ENCODE results near the gene MUC6. TPM values are rescaled to one million over a fixed set of nuclear protein-coding genes. Genes with fewer than 3 reads are reported as not detected.

The MUC6 gene
- total RNA-seq, 1 donor = not detected

DNA sequence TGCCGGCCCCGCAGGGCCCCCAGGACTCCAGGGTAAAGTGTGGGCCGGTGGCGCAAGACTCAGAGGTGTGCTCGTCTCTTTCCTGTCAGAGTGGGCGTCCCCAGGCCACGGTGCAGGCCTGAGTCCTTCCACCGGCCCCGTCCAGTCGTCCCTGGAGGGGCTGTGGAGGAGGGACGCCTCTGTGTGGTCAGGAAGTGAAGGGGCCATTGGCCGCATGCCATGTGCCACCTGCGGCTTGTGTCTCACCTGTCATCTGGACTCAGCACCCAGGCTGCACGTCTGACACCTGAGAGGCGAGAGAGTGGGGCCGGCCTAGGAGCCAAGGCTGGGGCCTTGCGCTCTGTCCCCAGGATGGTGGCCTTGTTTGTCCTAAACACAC lies 25.2 kb downstream of the MUC6 start:
- no peak for TF ChIP-seq CTCF (IDR thresholded peaks at IDR 0.05; ENCODE audit: insufficient read depth, low read length)

DNA sequence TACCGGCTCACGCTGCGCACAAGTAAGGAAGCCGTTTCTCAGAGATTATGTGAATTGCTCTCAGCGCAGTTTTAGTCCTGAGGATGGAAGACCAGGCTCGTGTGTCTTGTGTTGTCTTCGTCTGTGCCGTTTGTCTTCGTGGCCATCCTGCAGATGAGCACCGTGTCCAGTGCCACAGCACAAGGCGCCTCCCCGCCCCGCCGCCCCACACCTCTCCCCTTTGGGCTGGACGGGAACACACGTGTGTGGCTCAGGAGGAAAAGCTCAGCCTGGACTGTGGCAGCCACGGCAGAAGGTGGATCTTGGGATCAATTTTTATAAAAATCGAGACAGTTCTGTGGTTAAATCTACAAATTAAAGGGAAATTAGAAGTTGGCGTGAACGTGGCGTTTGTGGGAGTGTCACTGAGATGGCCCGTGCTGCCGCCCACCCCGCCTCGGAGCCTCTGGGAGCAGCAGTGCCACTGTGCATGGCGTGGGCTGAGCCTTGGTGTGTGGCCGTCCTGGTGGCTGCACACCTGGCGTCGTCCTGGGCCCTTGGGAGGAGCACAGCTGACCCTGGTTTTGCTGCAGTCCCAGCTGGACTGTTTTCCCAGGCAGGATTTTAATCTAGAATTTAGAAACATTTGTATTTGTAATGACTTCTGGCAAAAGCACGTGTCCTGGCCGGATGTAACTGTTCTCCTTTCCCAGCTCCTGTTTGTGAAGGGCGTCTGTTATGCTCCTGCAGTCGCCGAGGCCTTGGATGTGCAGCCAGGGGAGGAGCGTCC lies 25.8 kb downstream of the MUC6 start:
- TF ChIP-seq CTCF (IDR thresholded peaks at IDR 0.05; ENCODE audit: insufficient read depth, low read length) = no peak
- no peak for DNase-seq (ENCODE audit: low read depth)
- no peak overlapping the region for H3K4me3 ChIP-seq (ENCODE audit: low read depth, low read length)

More for the DNA sequence above, 25.2 kb downstream of the MUC6 start:
- H3K4me3 ChIP-seq (ENCODE audit: low read depth, low read length) = no peak overlapping the region
- no peak for DNase-seq (ENCODE audit: low read depth)

DNA sequence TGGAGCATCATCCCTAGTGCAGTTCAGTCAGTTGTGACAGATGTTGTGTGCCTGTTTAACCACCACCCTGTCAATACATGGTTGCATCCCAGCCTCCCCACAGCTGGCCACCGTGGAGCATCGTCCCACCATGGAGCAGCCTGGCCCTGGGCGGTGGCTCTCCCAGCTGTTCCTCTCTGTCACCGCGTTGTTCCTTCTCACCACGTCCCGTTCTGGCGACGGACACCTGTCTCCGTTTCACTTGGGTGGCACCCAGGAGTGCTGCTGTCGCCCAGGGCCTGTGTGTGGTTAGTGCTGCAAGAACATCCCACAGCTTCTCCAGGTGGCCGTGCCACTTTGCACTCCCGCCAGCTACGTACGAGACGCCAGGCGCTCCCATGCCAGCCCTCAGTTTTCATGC lies 26.5 kb downstream of the MUC6 start:
- no peak for DNase-seq (ENCODE audit: low read depth)
- no peak for TF ChIP-seq CTCF (IDR thresholded peaks at IDR 0.05; ENCODE audit: insufficient read depth, low read length)
- H3K4me3 ChIP-seq (ENCODE audit: low read depth, low read length) = no peak overlapping the region

GRCh38 chr11:1009371-1009770 lies 27.1 kb downstream of the MUC6 start:
- no peak for DNase-seq (ENCODE audit: low read depth)
- H3K4me3 ChIP-seq (ENCODE audit: low read depth, low read length) = no peak overlapping the region
- TF ChIP-seq CTCF (IDR thresholded peaks at IDR 0.05; ENCODE audit: insufficient read depth, low read length) = no peak

- TF ChIP-seq CTCF (IDR thresholded peaks at IDR 0.05; ENCODE audit: insufficient read depth, low read length) = no peak
- no peak overlapping the region for H3K4me3 ChIP-seq (ENCODE audit: low read depth, low read length)
- DNase-seq (ENCODE audit: low read depth) = no peak
These were observed 27.7 kb downstream of the MUC6 start for GRCh38 chr11:1008803-1009145.

DNA sequence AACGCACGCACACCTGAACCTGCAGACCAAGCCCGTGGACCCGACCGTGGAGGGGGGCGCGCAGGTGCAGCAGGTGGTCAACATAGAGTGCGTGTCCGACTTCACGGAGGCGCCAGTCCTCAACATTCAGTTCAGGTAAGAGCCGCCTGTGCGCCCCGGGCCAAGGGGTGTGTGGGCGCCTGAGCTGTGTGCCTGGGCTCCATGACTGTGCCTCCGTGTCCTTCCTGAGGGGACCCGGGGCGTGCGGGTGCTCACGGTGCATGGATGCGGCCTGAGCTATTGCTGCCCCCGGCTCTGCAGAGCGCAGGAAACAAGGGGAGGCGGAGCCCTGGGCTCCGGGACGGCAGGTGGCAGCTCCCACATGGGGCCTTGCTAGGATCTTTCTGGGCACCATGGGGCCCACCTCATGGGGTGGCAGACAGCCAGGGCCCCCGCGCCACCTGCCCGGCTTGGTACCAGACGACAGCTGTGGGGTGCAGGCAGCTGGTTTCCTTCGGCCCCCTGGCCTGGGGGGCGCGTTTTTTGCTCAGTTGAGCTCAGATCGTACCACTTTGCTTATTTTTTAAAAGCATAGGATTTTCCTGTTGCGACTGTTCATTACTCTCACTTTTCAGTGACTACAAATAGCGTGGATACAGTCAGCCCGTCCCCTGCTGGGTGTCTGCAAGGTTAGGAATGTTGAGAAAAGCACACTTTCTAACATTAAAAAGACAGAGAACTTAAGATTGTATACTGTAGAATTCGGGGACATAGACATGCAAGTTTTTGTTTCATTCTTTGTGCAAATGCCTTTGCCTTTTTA lies 28.3 kb downstream of the MUC6 start:
- TF ChIP-seq CTCF (IDR thresholded peaks at IDR 0.05; ENCODE audit: insufficient read depth, low read length) = no peak
- no peak for DNase-seq (ENCODE audit: low read depth)
- H3K4me3 ChIP-seq (ENCODE audit: low read depth, low read length) = no peak overlapping the region

All from fibroblast of the aortic adventitia (primary cell).